Pancreas (tissue), 10 donors: ENCODE data around the gene CLNK. TPM values are rescaled to one million over a fixed set of nuclear protein-coding genes. Genes with fewer than 3 reads are reported as not detected.
A peak's percentile ranks its signal among the peaks of the same experiment; 100 is the strongest.

Source experiments
- ATAC-seq, 4 donors: fragments of 200-7000 bp; cut with Tn5 transposase; one replicate each; pipeline versions ENCODE4 v1.8.0 to v1.9.1; 2020; ENCODE audit warnings: mild to moderate bottlenecking in 4 of 4, moderate library complexity in 4 of 4
- DNase-seq, 6 donors: peaks; one replicate each; pipeline ENCODE4 v3.0.0-alpha.2; 2020
- FAIRE-seq: peaks from 2 replicates; lab custom pipeline; 2012; peaks lifted over from hg19 to GRCh38; lab: Jason Lieb, UNC
- H3K27ac ChIP-seq, 4 donors: fragments of 200-600 bp; sonication (generic); 1 replicate in 3 of 4; 2 replicates in 1 of 4; pipeline versions ENCODE4 v1.5.0 to v1.8.0; 2020
- H3K27me3 ChIP-seq, 4 donors: fragments of 200-600 bp; one replicate each; pipeline ENCODE4 v1.8.0; 2021
- H3K36me3 ChIP-seq, 3 donors: fragments of 200-600 bp; sonication (generic) in 1 of 3; one replicate each; pipeline versions ENCODE4 v1.5.0 to v1.8.0; 2020 to 2021
- H3K4me1 ChIP-seq, 3 donors: fragments of 200-600 bp; one replicate each; pipeline ENCODE4 v1.8.0; 2021
- H3K4me3 ChIP-seq, 4 donors: fragments of 200-600 bp; sonication (generic) in 2 of 4; one replicate each; pipeline versions ENCODE4 v1.5.0 to v1.8.0; 2020 to 2021
- H3K9me3 ChIP-seq, 4 donors: fragments of 200-600 bp; one replicate each; pipeline ENCODE4 v1.8.0; 2021
- WGBS, 2 donors: extraction: QIAGEN DNeasy Blood & Tissue Kit; methylation state at CpG; one replicate each; pipeline ENCODE4 v1.1.7; 2013; 5-methylcytosine and 5-hydroxymethylcytosine counted together
- intact Hi-C, 3 donors: fragments of 100-400 bp; cut with DNase I; formaldehyde crosslinking; loops; one replicate each; pipeline versions ENCODE4 v1.11.1 to v1.14.2; 2022
- polyA plus RNA-seq, 2 donors: library from polyadenylated mRNA; stranded (reverse); fragments of 200-250 nt; gene quantifications; one replicate each; pipeline ENCODE4 v1.2.3, GENCODE V29; 2013
- total RNA-seq, 6 donors: library from RNA; stranded (reverse); fragmentation: NEBNext Ultra II Directional in 4 of 6; extraction: Animal tissue kit (Norgen Biotek cat#: 25700) in 4 of 6; gene quantifications; one replicate each; pipeline versions ENCODE4 v1.2.1 to v1.2.4, GENCODE V29; 2021 to 2023
- TF ChIP-seq, protein P1 (sequence below), 4 donors: fragments of 200-600 bp; sonication (generic) in 3 of 4; IDR thresholded peaks; one replicate each; pipeline versions ENCODE4 v1.5.0 to v1.8.0; 2021; ENCODE audit warnings: antibody characterized with exemption in 4 of 4
- donor health status: healthy with polysubstance abuse.
- donor health status: DM: no; HTN: no; CAD: no; lungs with moderate emphysema.
- donor health status: DM: no; HTN: no; CAD: no.
- donor health status: control.
- donor health status: control.
- donor health status: Bipolar disorder and iron deficiency.
- donor health status: DM: yes; HTN: yes; CAD: no.
- donor health status: DM: no; HTN: no; CAD: no.
- donor health status: DM: no; HTN: no; CAD: no.
- donor health status: DM: yes; HTN: yes; CAD: no.

CLNK gene
- total and polyA plus RNA-seq, 8 donors: 0.02 to 0.19 (median 0.09) TPM; not detected in 2

DNA sequence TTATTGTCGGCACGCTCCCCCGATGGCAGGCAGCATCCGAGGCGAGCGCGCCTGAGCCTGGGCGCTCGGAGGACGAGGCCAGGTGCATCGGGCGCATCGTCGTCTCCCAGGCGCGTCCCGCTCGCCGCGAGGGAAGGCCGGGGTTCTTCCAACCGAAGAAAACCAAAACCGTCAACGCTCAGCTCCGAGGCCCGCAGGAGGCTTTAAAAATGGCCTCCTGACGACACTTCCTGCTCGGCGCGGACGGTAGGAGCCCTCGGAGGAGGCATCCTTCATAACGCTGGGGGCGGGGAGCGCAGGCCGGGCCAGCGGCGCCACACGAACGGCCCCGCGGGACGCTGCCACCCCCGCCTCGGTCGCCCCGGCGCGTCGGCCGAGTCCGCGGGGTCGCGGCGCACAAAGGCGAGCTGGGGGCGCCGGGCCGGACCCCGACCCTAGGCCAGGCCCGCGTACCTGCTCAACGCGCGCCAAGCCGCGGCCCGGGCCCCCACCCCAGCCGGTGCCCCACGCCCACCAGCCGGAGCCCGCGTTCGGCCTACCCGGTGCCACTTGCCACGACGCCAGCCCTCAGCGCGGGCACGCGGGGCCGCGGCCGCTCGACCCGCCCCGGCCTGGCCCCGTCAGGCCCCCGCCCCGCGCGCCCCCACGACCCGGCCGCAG lies 227.8 kb downstream of the CLNK start:
- peaks cover 0 to 10% (median 3%) of the 10 kb centered on the region in 4 donors for H3K27me3 ChIP-seq
- WGBS, 2 donors: 8 to 9% methylated on average over 51 to 96 of the region's 96 CpGs
- H3K36me3 ChIP-seq: no peaks in the 10 kb centered on the region
- H3K27ac ChIP-seq: no peak overlapping the region
- ATAC-seq: peak; percentile 47 to 63 (median 52)
- TF ChIP-seq, protein P1, sequence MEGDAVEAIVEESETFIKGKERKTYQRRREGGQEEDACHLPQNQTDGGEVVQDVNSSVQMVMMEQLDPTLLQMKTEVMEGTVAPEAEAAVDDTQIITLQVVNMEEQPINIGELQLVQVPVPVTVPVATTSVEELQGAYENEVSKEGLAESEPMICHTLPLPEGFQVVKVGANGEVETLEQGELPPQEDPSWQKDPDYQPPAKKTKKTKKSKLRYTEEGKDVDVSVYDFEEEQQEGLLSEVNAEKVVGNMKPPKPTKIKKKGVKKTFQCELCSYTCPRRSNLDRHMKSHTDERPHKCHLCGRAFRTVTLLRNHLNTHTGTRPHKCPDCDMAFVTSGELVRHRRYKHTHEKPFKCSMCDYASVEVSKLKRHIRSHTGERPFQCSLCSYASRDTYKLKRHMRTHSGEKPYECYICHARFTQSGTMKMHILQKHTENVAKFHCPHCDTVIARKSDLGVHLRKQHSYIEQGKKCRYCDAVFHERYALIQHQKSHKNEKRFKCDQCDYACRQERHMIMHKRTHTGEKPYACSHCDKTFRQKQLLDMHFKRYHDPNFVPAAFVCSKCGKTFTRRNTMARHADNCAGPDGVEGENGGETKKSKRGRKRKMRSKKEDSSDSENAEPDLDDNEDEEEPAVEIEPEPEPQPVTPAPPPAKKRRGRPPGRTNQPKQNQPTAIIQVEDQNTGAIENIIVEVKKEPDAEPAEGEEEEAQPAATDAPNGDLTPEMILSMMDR (IDR thresholded peaks at IDR 0.05): no peak
- no peak for FAIRE-seq
- H3K9me3 ChIP-seq: no peaks in the 10 kb centered on the region
- peak overlapping the region; percentile 31 to 51 (median 40) for H3K4me3 ChIP-seq
- no peaks in the 10 kb centered on the region for H3K4me1 ChIP-seq
- peak in 5 of 6 donors; percentile 17 to 65 (median 41) for DNase-seq
- intact Hi-C loops: no loop called here

DNA sequence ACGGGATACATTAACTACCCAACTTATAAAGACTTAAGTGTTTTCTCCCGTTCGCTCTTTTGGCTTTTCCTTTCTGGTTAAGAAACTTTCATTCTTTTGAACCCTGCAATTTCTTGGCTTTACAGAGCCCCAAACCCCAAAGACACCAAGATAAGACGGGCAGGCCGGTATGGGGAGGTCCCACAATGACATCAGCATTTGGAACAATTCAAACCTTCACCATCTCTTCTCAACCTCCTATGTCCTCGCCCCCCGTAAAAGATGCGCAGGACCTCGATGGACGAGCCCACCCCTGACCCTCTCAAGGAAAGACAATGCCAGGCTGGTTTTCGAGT lies 228.3 kb downstream of the CLNK start:
- H3K27ac ChIP-seq: no peak overlapping the region
- 55 to 59% methylated on average over 11 of the region's 11 CpGs for WGBS, 2 donors
- ATAC-seq (no peak), FAIRE-seq (no peak), DNase-seq (no peak)
- peak overlapping the region; percentile 31 to 51 (median 40) for H3K4me3 ChIP-seq
- no peaks in the 10 kb centered on the region for H3K9me3 ChIP-seq
- H3K27me3 ChIP-seq: peaks cover 0 to 6% (median under 1%) of the 10 kb centered on the region in 4 donors
- H3K4me1 ChIP-seq: no peaks in the 10 kb centered on the region
- no peaks in the 10 kb centered on the region for H3K36me3 ChIP-seq
- intact Hi-C loops: no loop called here
- TF ChIP-seq, protein P1 (IDR thresholded peaks at IDR 0.05): no peak

DNA sequence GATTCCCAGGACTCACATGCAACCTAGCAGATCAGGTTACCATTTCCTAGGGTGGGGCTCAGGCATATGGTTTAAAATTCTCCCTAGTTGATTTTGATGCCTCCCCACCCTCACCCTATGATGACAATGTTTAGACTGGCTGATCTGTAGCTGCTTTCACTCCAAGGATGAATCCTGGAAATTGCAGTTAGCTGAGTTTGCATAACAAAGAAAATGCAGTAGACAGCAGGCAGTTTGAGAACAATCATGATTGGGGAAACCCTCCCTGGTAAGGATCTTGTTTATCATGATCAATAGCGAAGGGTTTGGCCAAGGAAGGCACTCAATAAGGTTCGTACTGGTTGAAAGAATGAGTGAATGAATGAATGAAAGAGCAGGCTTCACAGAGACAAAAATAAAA lies 229.4 kb downstream of the CLNK start:
- ATAC-seq: no peak
- 97 to 99% methylated on average over 2 of the region's 2 CpGs for WGBS, 2 donors
- TF ChIP-seq, protein P1 (IDR thresholded peaks at IDR 0.05): no peak
- Histone ChIP-seq H3K4me1 (no peaks in the 10 kb centered on the region), H3K27me3 (peaks cover 0 to 2% (median 0%) of the 10 kb centered on the region in 4 donors), H3K36me3 (no peaks in the 10 kb centered on the region), H3K9me3 (no peaks in the 10 kb centered on the region), H3K27ac (no peak overlapping the region), H3K4me3 (no peak overlapping the region)
- intact Hi-C loops: no loop called here
- no peak for DNase-seq
- no peak for FAIRE-seq

DNA sequence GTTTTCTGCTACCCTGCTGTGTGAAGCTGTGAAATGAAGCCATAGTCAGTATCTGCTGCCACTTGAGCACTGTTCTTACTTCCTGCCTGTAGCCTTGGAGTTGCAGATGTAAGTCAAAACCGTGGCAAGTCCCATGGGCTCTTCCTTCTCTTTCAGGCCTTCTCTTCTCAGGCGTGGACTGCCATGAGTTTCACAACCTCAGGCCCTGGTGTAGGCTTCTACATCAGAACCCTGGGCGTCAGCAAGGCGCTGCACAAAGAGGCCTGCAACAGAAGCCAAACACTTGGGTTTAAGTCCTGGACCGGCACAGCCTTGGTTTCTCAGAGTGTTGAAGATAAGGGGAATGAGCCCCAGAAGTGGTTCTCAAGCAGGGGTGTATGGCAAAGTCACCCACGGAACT lies 229.8 kb downstream of the CLNK start:
- WGBS, 2 donors: 89 to 90% methylated on average over 6 of the region's 6 CpGs
- no peak for DNase-seq
- H3K27me3 ChIP-seq: peaks cover 0 to 2% (median 0%) of the 10 kb centered on the region in 4 donors
- H3K4me1 ChIP-seq: no peaks in the 10 kb centered on the region
- intact Hi-C loops: no loop called here
- no peaks in the 10 kb centered on the region for H3K36me3 ChIP-seq
- ATAC-seq: no peak
- no peak for FAIRE-seq
- no peaks in the 10 kb centered on the region for H3K9me3 ChIP-seq
- H3K4me3 ChIP-seq: no peak overlapping the region
- H3K27ac ChIP-seq: no peak overlapping the region
- TF ChIP-seq, protein P1 (IDR thresholded peaks at IDR 0.05): no peak

DNA sequence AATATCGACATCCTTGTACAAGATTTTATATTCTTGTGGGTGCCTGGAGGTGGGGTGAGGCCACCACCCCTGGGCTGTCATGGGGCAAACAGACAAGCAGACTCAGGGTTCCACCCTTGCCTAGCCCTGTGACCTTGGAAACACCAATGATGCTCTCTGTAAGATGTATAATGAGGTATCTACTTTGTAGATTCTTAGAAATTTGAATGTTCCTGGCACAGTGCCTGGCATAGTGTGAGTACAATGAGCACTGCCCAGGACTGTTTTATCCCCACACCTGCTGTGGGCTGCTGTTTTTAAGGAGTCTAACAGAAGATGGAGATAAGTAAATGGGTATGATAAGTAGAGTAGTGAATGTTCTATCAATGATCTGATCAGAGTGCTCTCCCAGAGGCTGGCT lies 230.4 kb downstream of the CLNK start:
- FAIRE-seq: no peak

More for the DNA sequence above, 230.4 kb downstream of the CLNK start:
- ATAC-seq (no peak), DNase-seq (no peak)
- no peak overlapping the region for H3K27ac ChIP-seq
- 96 to 98% methylated on average over 1 of the region's 1 CpG for WGBS, 2 donors
- no peaks in the 10 kb centered on the region for H3K4me1 ChIP-seq
- peaks cover 0 to 2% (median 0%) of the 10 kb centered on the region in 4 donors for H3K27me3 ChIP-seq
- H3K4me3 ChIP-seq: no peak overlapping the region
- intact Hi-C loops: no loop called here
- no peaks in the 10 kb centered on the region for H3K36me3 ChIP-seq
- TF ChIP-seq, protein P1 (IDR thresholded peaks at IDR 0.05): no peak
- no peaks in the 10 kb centered on the region for H3K9me3 ChIP-seq
